ENCODE data around the gene RFX1. TPM values are rescaled to one million over a fixed set of nuclear protein-coding genes. Genes with fewer than 3 reads are reported as not detected.

Gene RFX1
- total and polyA plus RNA-seq, 9 of the 15 experiments (the other 6 are each of a cell fraction or from before 2014, with no cell fraction given), result 0.14 to 19.3 (median 1.2) TPM

DNA sequence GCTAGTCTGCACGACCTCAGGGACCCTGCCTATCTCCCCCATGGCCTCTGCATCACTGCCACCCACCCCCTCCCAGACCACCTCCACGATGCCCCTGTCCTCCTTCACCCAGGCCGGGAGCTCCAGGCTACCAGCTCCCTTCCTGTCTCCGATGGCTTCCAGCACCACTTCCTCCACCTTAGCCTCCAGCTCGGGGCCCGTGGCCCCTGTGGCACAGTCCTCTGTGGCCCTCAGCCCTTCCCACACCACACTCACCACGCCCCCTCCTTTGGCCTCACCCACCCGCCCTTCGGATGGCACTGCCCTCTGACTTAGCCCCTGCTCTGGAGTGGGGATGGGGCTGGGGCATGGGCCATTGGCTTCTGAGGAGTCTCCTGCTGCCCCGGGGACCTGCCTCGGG is 48.6 kb upstream of the RFX1 start:
- Histone ChIP-seq H3K36me3 (ENCODE audit: control insufficient read depth, insufficient read depth, low read length) (peaks cover 11% of the 10 kb centered on the region; the same call in 1 of the 3 replicates), H3K79me2 (ENCODE audit: control insufficient read depth, insufficient read depth, low read length) (no peaks in the 10 kb centered on the region), H3K9ac (ENCODE audit: insufficient read depth in 1 of 2, low read depth in 2 of 2, low read length in 2 of 2) (0 out of 4 replicates have a peak overlapping the region, but pooled peaks of 1 of the 2 experiments have one; percentile 57), H2AFZ (ENCODE audit: low read depth, low read length) (no peak overlapping the region), H3K4me2 (ENCODE audit: insufficient read depth, low read length) (no peak overlapping the region), H3K9me3 (replicated peaks; ENCODE audit: control insufficient read depth, insufficient read depth, low read depth, low read length) (no peaks in the 10 kb centered on the region), H3K9me1 (ENCODE audit: control insufficient read depth, insufficient read depth, low read length) (no peaks in the 10 kb centered on the region), H3K27me3 (ENCODE audit: control insufficient read depth in 2 of 2, insufficient read depth in 2 of 2, low read length in 2 of 2) (no peaks in the 10 kb centered on the region), H3K27ac (ENCODE audit: extremely low read depth, low read depth, low read length) (no peak overlapping the region), H3K4me3 (no peak overlapping the region), H3K4me1 (replicated peaks in 1 of 2; ENCODE audit: control insufficient read depth in 2 of 2, insufficient read depth in 2 of 2, low read length in 2 of 2) (peaks cover 16 to 55% of the 10 kb centered on the region in 2 experiments), H4K20me1 (replicated peaks; ENCODE audit: control insufficient read depth, insufficient read depth, low read length) (no peaks in the 10 kb centered on the region)
- ATAC-seq, result no peak
- 25% methylated on average over 6 of the region's 11 CpGs for WGBS (ENCODE audit: insufficient coverage, low coverage, missing lambda C conversion rate)
- POLR2A ChIA-PET, result no interaction called here
- CTCF ChIA-PET (ENCODE audit: low intra/inter-chr PET ratio), result no interaction called here
- BruUV-seq (replicated peaks), result no TSS peak
- FAIRE-seq, result no peak
- intact Hi-C loops (cut with micrococcal nuclease) (no loop called here), in situ Hi-C loops (cut with MboI) (loop anchor here (25.0 kb wide), 1 partner anchor 467 kb away; no protein-coding TSS in a partner anchor)
- peak in 3 of 4 experiments; percentile 4 to 6 (median 5) for DNase-seq (ENCODE audit: extremely low read depth in 1 of 4, low spot score in 3 of 4)
- TF ChIP-seq SP2 (IDR thresholded peaks at IDR 0.05; ENCODE audit: extremely low read depth, low read depth, low read length, poor library complexity, severe bottlenecking) (no peak), CREB3L1 (IDR thresholded peaks at IDR 0.05; ENCODE audit: borderline replicate concordance, low read depth) (no peak), ZNF316 (IDR thresholded peaks at IDR 0.05) (no peak), EZH2 (IDR thresholded peaks at IDR 0.05; ENCODE audit: borderline replicate concordance, low read depth, low read length) (no peak), KHSRP (IDR thresholded peaks at IDR 0.05) (no peak), NFATC3 (IDR thresholded peaks at IDR 0.05) (no peak), TARDBP (IDR thresholded peaks at IDR 0.05) (no peak), ZFP1 (CRISPR knock-in tag; IDR thresholded peaks at IDR 0.05) (no peak), ILF3 (IDR thresholded peaks at IDR 0.05; ENCODE audit: borderline replicate concordance) (no peak), POLR3A (IDR thresholded peaks at IDR 0.05; ENCODE audit: borderline replicate concordance, extremely low read depth, insufficient read depth, insufficient read length) (no peak), RCOR1 (IDR thresholded peaks at IDR 0.05; ENCODE audit: borderline replicate concordance in 1 of 2, low read depth in 2 of 2, low read length in 2 of 2) (no peak), ZNF224 (CRISPR knock-in tag; IDR thresholded peaks at IDR 0.05) (no peak), HMG20B (CRISPR knock-in tag; IDR thresholded peaks at IDR 0.05) (no peak), NRF1 (conservative IDR thresholded peaks at IDR 0.05 in 1 of 2, IDR thresholded peaks at IDR 0.05 in 1 of 2) (no peak)
- TF ChIP-seq, protein P1, sequence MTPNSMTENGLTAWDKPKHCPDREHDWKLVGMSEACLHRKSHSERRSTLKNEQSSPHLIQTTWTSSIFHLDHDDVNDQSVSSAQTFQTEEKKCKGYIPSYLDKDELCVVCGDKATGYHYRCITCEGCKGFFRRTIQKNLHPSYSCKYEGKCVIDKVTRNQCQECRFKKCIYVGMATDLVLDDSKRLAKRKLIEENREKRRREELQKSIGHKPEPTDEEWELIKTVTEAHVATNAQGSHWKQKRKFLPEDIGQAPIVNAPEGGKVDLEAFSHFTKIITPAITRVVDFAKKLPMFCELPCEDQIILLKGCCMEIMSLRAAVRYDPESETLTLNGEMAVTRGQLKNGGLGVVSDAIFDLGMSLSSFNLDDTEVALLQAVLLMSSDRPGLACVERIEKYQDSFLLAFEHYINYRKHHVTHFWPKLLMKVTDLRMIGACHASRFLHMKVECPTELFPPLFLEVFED (CRISPR knock-in tag; conservative IDR thresholded peaks at IDR 0.05), result no peak
- TF ChIP-seq, protein P2, sequence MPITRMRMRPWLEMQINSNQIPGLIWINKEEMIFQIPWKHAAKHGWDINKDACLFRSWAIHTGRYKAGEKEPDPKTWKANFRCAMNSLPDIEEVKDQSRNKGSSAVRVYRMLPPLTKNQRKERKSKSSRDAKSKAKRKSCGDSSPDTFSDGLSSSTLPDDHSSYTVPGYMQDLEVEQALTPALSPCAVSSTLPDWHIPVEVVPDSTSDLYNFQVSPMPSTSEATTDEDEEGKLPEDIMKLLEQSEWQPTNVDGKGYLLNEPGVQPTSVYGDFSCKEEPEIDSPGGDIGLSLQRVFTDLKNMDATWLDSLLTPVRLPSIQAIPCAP (CRISPR knock-in tag; IDR thresholded peaks at IDR 0.05; ENCODE audit: borderline replicate concordance), result no peak
